Left lung (tissue), 10 donors: Measurements from ENCODE around the gene GLIPR2. TPM values are rescaled to one million over a fixed set of nuclear protein-coding genes. Genes with fewer than 3 reads are reported as not detected.
A peak's percentile ranks its signal among the peaks of the same experiment; 100 is the strongest.

Experiments
- ATAC-seq: fragments of 200-7000 bp; cut with Tn5 transposase; one replicate; pipeline ENCODE4 v1.9.1; 2020; ENCODE audit warnings: moderate library complexity
- DNase-seq, 4 donors: peaks; one replicate each; pipeline ENCODE4 v3.0.0-alpha.2; 2013 to 2020
- H3K27ac ChIP-seq, 2 donors: fragments of 200-600 bp; sonication (generic) in 1 of 2; one replicate each; pipeline versions ENCODE4 v1.5.0 to v1.8.0; 2020 to 2021
- H3K27me3 ChIP-seq, 2 donors: fragments of 200-600 bp; sonication (generic) in 1 of 2; one replicate each; pipeline versions ENCODE4 v1.5.0 to v1.8.0; 2020 to 2021
- H3K36me3 ChIP-seq, 2 donors: fragments of 200-600 bp; sonication (generic) in 1 of 2; one replicate each; pipeline versions ENCODE4 v1.5.0 to v1.8.0; 2020 to 2021
- H3K4me1 ChIP-seq, 2 donors: fragments of 200-600 bp; one replicate each; pipeline ENCODE4 v1.8.0; 2021
- H3K4me3 ChIP-seq, 2 donors: fragments of 200-600 bp; sonication (generic) in 1 of 2; one replicate each; pipeline versions ENCODE4 v1.5.0 to v1.8.0; 2020 to 2021; ENCODE audit warnings: mild to moderate bottlenecking in 1 of 2
- H3K9me3 ChIP-seq, 2 donors: fragments of 200-600 bp; sonication (generic) in 1 of 2; one replicate each; pipeline versions ENCODE4 v1.5.0 to v1.8.0; 2020 to 2021
- CTCF ChIP-seq, 2 donors: fragments of 200-600 bp; sonication (generic) in 1 of 2; IDR thresholded peaks; one replicate each; pipeline versions ENCODE4 v1.5.0 to v1.8.0; 2021; ENCODE audit warnings: antibody characterized with exemption in 2 of 2
- intact Hi-C, 2 donors: fragments of 100-400 bp; cut with DNase I; formaldehyde crosslinking; loops; one replicate each; pipeline versions ENCODE4 v1.11.2 to v1.14.2; 2022
- polyA plus RNA-seq, 6 donors: library from polyadenylated mRNA; unstranded; fragments of 120-200 nt; gene quantifications; one replicate each; pipeline ENCODE4 v1.2.1, GENCODE V29; 2013; ENCODE audit not compliant: insufficient read length in 6 of 6
- total RNA-seq, 2 donors: library from RNA; stranded (reverse); fragmentation: NEBNext Ultra II Directional; extraction: Animal tissue kit (Norgen Biotek cat#: 25700); gene quantifications; one replicate each; pipeline ENCODE4 v1.2.1, GENCODE V29; 2021
- donor health status: DM: no; HTN: yes; CAD: no.
- donor health status: DM: no; HTN: no; CAD: no.

Gene GLIPR2
- total and polyA plus RNA-seq, 8 donors, result 33.0 to 94.5 (median 35.8) TPM

GRCh38 chr9:36134761-36135505 lies 1.6 kb upstream of the GLIPR2 start:
- no peaks in the 10 kb centered on the region for H3K9me3 ChIP-seq
- peaks cover 9 to 42% of the 10 kb centered on the region in 2 donors for H3K4me1 ChIP-seq
- intact Hi-C loops, result no loop called here
- H3K4me3 ChIP-seq, result no peak overlapping the region
- DNase-seq, result no peak
- TF ChIP-seq CTCF (IDR thresholded peaks at IDR 0.05), result no peak
- no peak overlapping the region for H3K27ac ChIP-seq
- no peaks in the 10 kb centered on the region for H3K36me3 ChIP-seq
- peaks cover 0 to 13% of the 10 kb centered on the region in 2 donors for H3K27me3 ChIP-seq
- ATAC-seq, result no peak

- H3K36me3 ChIP-seq, result no peaks in the 10 kb centered on the region
- no peaks in the 10 kb centered on the region for H3K9me3 ChIP-seq
- TF ChIP-seq CTCF (IDR thresholded peaks at IDR 0.05), result no peak
- peaks cover 9 to 51% of the 10 kb centered on the region in 2 donors for H3K4me1 ChIP-seq
- peak overlapping the region in 1 of 2 donors; percentile 80 for H3K27ac ChIP-seq
- intact Hi-C loops, result no loop called here
- H3K27me3 ChIP-seq, result peaks cover 0 to 13% of the 10 kb centered on the region in 2 donors
- DNase-seq, result no peak
- no peak for ATAC-seq
- H3K4me3 ChIP-seq, result peak overlapping the region; percentile 58 to 71
Measured at GRCh38 chr9:36135741-36136271, 727 bp upstream of the GLIPR2 start.

GRCh38 chr9:36136894-36137391 lies 410 bp downstream of the GLIPR2 start:
- Histone ChIP-seq H3K36me3 (peaks cover 0 to 2% of the 10 kb centered on the region in 2 donors), H3K4me1 (peaks cover 9 to 62% of the 10 kb centered on the region in 2 donors), H3K4me3 (peak overlapping the region; percentile 58 to 71), H3K27ac (peak overlapping the region; percentile 75 to 80), H3K27me3 (peaks cover 0 to 13% of the 10 kb centered on the region in 2 donors), H3K9me3 (no peaks in the 10 kb centered on the region)
- DNase-seq (peak in 1 of 4 donors; percentile 35), ATAC-seq (peak; percentile 16)
- intact Hi-C loops, result no loop called here
- no peak for TF ChIP-seq CTCF (IDR thresholded peaks at IDR 0.05)

GRCh38 chr9:36137392-36138004 lies 965 bp downstream of the GLIPR2 start:
- Histone ChIP-seq H3K4me3 (peak overlapping the region; percentile 58 to 71), H3K27ac (peak overlapping the region; percentile 75 to 91), H3K4me1 (peaks cover 10 to 68% of the 10 kb centered on the region in 2 donors), H3K9me3 (no peaks in the 10 kb centered on the region), H3K36me3 (peaks cover 0 to 7% of the 10 kb centered on the region in 2 donors), H3K27me3 (peaks cover 0 to 13% of the 10 kb centered on the region in 2 donors)
- ATAC-seq, result no peak
- intact Hi-C loops, result no loop called here
- no peak for TF ChIP-seq CTCF (IDR thresholded peaks at IDR 0.05)
- DNase-seq, result peak in 2 of 4 donors; percentile 43 to 84

- Histone ChIP-seq H3K9me3 (no peaks in the 10 kb centered on the region), H3K4me3 (peak overlapping the region in 1 of 2 donors; percentile 58), H3K27me3 (peaks cover 0 to 13% of the 10 kb centered on the region in 2 donors), H3K27ac (peak overlapping the region in 1 of 2 donors; percentile 91), H3K36me3 (peaks cover 0 to 7% of the 10 kb centered on the region in 2 donors), H3K4me1 (peaks cover 18 to 78% of the 10 kb centered on the region in 2 donors)
- DNase-seq, result no peak
- intact Hi-C loops, result no loop called here
- no peak for TF ChIP-seq CTCF (IDR thresholded peaks at IDR 0.05)
- no peak for ATAC-seq
Measured at GRCh38 chr9:36138496-36138895, 2.0 kb downstream of the GLIPR2 start.
